ENCODE measurements around the gene ELFN2.

GRCh38 chr22:37356922-37357321 is 70.4 kb downstream of the ELFN2 start:
- no peak for TF ChIP-seq CTCF (IDR thresholded peaks at IDR 0.05)
- TF ChIP-seq EZH2 (IDR thresholded peaks at IDR 0.05) = no peak

Data from neural progenitor cell (in vitro differentiated cells).